Measurements from ENCODE around the gene TK1.

TK1 gene

GRCh38 chr17:78219396-78220150, 32.7 kb upstream of the TK1 start:
- no peak for DNase-seq (ENCODE audit: low spot score)

GRCh38 chr17:78214706-78215061, 27.8 kb upstream of the TK1 start:
- DNase-seq (ENCODE audit: low spot score): no peak

GRCh38 chr17:78214016-78214705, 27.3 kb upstream of the TK1 start, which contains the start of gene BIRC5:
TSS of gene BIRC5 (plus strand) at chr17:78214253. CDS start at chr17:78214317, 64 bp downstream.
- peak; percentile 91 for DNase-seq (ENCODE audit: low spot score)

- no peak for DNase-seq (ENCODE audit: low spot score)
Observed at GRCh38 chr17:78211032-78211431, 24.2 kb upstream of the TK1 start.

GRCh38 chr17:78210111-78210510, 23.3 kb upstream of the TK1 start:
- DNase-seq (ENCODE audit: low spot score): no peak

- DNase-seq (ENCODE audit: low spot score): no peak
Observed at GRCh38 chr17:78208486-78208885, 21.6 kb upstream of the TK1 start.

GRCh38 chr17:78206298-78206697, 19.4 kb upstream of the TK1 start:
- no peak for DNase-seq (ENCODE audit: low spot score)

- no peak for DNase-seq (ENCODE audit: low spot score)
Observed at GRCh38 chr17:78205124-78205775, 18.4 kb upstream of the TK1 start.

GRCh38 chr17:78204387-78205123, 17.7 kb upstream of the TK1 start:
- DNase-seq (ENCODE audit: low spot score): no peak

GRCh38 chr17:78202666-78203065, 15.8 kb upstream of the TK1 start:
- no peak for DNase-seq (ENCODE audit: low spot score)

GRCh38 chr17:78200451-78200850, 13.6 kb upstream of the TK1 start:
- no peak for DNase-seq (ENCODE audit: low spot score)

GRCh38 chr17:78197147-78197832, 10.4 kb upstream of the TK1 start:
- DNase-seq (ENCODE audit: low spot score): no peak

- DNase-seq (ENCODE audit: low spot score): no peak
Observed at GRCh38 chr17:78196716-78197115, 9.9 kb upstream of the TK1 start.

GRCh38 chr17:78185981-78186691, 716 bp downstream of the TK1 start:
- DNase-seq (ENCODE audit: low spot score): peak; percentile 31

- no peak for DNase-seq (ENCODE audit: low spot score)
Observed at GRCh38 chr17:78184868-78185267, 2.0 kb downstream of the TK1 start.

GRCh38 chr17:78184351-78184750, 2.5 kb downstream of the TK1 start:
- no peak for DNase-seq (ENCODE audit: low spot score)

- no peak for DNase-seq (ENCODE audit: low spot score)
Observed at GRCh38 chr17:78183916-78184315, 2.9 kb downstream of the TK1 start.

- DNase-seq (ENCODE audit: low spot score): no peak
Observed at GRCh38 chr17:78182504-78182903, 4.3 kb downstream of the TK1 start.

- DNase-seq (ENCODE audit: low spot score): no peak
Observed at GRCh38 chr17:78180508-78180907, 6.3 kb downstream of the TK1 start.

GRCh38 chr17:78180083-78180482, 6.8 kb downstream of the TK1 start:
- no peak for DNase-seq (ENCODE audit: low spot score)

GRCh38 chr17:78179372-78179771, 7.5 kb downstream of the TK1 start:
- DNase-seq (ENCODE audit: low spot score): no peak
